Measurements from ENCODE around the gene LOXHD1.

LOXHD1 gene

GRCh38 chr18:46628206-46628605 is 28.8 kb downstream of the LOXHD1 start:
- Histone ChIP-seq H3K4me1 (ENCODE audit: control extremely low read depth in 1 of 4, control insufficient read depth in 4 of 4, insufficient read depth in 4 of 4, low read length in 3 of 4) (peaks cover 1 to 40% (median 11%) of the 10 kb centered on the region in 4 experiments), H3K36me3 (ENCODE audit: control insufficient read depth in 4 of 4, insufficient read depth in 4 of 4, low read length in 3 of 4) (no peaks in the 10 kb centered on the region), H3K27ac (ENCODE audit: insufficient read depth in 1 of 2, low read depth in 1 of 2, low read length in 2 of 2, poor library complexity in 1 of 2, severe bottlenecking in 2 of 2) (no peak overlapping the region), H3K4me3 (ENCODE audit: control insufficient read depth in 1 of 7, extremely low read depth in 1 of 7, insufficient read depth in 4 of 7, low read depth in 2 of 7, low read length in 6 of 7) (no peak overlapping the region), H3K9me3 (ENCODE audit: control extremely low read depth in 1 of 5, control insufficient read depth in 4 of 5, insufficient read depth in 2 of 5, low read depth in 1 of 5, low read length in 4 of 5) (no peaks in the 10 kb centered on the region), H3K27me3 (replicated peaks in 2 of 5; ENCODE audit: control insufficient read depth in 4 of 5, insufficient read depth in 5 of 5, low read length in 4 of 5) (no peaks in the 10 kb centered on the region)
- ChIA-PET CTCF (interaction anchor here (0.7 to 1.8 kb wide), 3 partner anchors 15 to 30 kb away, joined by 3 to 4 read pairs (median 3); no protein-coding TSS in a partner anchor), POLR2A (no interaction called here)
- no peak for DNase-seq
- WGBS (ENCODE audit: insufficient coverage), result 100% methylated on average over 4 of the region's 5 CpGs

- Histone ChIP-seq H3K36me3 (ENCODE audit: control insufficient read depth in 4 of 4, insufficient read depth in 4 of 4, low read length in 3 of 4) (no peaks in the 10 kb centered on the region), H3K9me3 (ENCODE audit: control extremely low read depth in 1 of 5, control insufficient read depth in 4 of 5, insufficient read depth in 2 of 5, low read depth in 1 of 5, low read length in 4 of 5) (no peaks in the 10 kb centered on the region), H3K27me3 (replicated peaks in 2 of 5; ENCODE audit: control insufficient read depth in 4 of 5, insufficient read depth in 5 of 5, low read length in 4 of 5) (no peaks in the 10 kb centered on the region), H3K4me1 (ENCODE audit: control extremely low read depth in 1 of 4, control insufficient read depth in 4 of 4, insufficient read depth in 4 of 4, low read length in 3 of 4) (peaks cover 5 to 49% (median 17%) of the 10 kb centered on the region in 4 experiments), H3K4me3 (ENCODE audit: control insufficient read depth in 1 of 7, extremely low read depth in 1 of 7, insufficient read depth in 4 of 7, low read depth in 2 of 7, low read length in 6 of 7) (no peak overlapping the region), H3K27ac (ENCODE audit: insufficient read depth in 1 of 2, low read depth in 1 of 2, low read length in 2 of 2, poor library complexity in 1 of 2, severe bottlenecking in 2 of 2) (no peak overlapping the region)
- CTCF ChIA-PET, result interaction anchor here (1.1 kb wide), 1 partner anchor 346 kb away, joined by 3 read pairs; no protein-coding TSS in a partner anchor
- POLR2A ChIA-PET, result no interaction called here
- DNase-seq, result no peak
- 100% methylated on average over 1 of the region's 2 CpGs for WGBS (ENCODE audit: insufficient coverage)
These were observed 29.9 kb downstream of the LOXHD1 start for GRCh38 chr18:46627136-46627535.

DNA sequence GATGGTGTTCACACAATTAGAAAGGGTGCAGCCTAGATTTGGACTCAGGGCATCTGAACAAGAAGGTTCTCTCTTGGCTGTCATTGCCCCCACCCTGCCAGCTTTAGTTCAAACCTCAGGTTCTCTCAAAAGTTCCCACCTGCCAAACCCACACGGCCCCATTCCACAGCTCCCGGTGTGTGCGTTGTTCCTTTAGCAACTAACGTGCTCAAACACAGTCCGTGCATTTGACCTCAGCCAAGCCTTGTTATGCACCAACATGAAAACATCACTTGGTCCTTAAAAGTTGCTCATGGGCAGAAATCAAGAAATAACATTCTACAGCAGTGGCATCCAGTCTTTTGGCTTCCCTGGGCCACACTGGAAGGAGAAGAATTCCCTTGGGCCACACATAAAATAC is 32.0 kb downstream of the LOXHD1 start:
- ChIA-PET POLR2A (no interaction called here), CTCF (interaction anchor here (1.2 to 4.9 kb wide), 3 partner anchors 33 to 343 kb away, joined by 3 to 33 read pairs (median 21); no protein-coding TSS in a partner anchor)
- no peaks in the 10 kb centered on the region for H3K9me3 ChIP-seq (ENCODE audit: control extremely low read depth in 1 of 5, control insufficient read depth in 4 of 5, insufficient read depth in 2 of 5, low read depth in 1 of 5, low read length in 4 of 5)
- H3K36me3 ChIP-seq (ENCODE audit: control insufficient read depth in 4 of 4, insufficient read depth in 4 of 4, low read length in 3 of 4), result no peaks in the 10 kb centered on the region
- H3K27me3 ChIP-seq (replicated peaks in 2 of 5; ENCODE audit: control insufficient read depth in 4 of 5, insufficient read depth in 5 of 5, low read length in 4 of 5), result no peaks in the 10 kb centered on the region
- no peak overlapping the region for H3K27ac ChIP-seq (ENCODE audit: insufficient read depth in 1 of 2, low read depth in 1 of 2, low read length in 2 of 2, poor library complexity in 1 of 2, severe bottlenecking in 2 of 2)
- no peak overlapping the region for H3K4me3 ChIP-seq (ENCODE audit: control insufficient read depth in 1 of 7, extremely low read depth in 1 of 7, insufficient read depth in 4 of 7, low read depth in 2 of 7, low read length in 6 of 7)
- peaks cover 5 to 53% (median 21%) of the 10 kb centered on the region in 4 experiments for H3K4me1 ChIP-seq (ENCODE audit: control extremely low read depth in 1 of 4, control insufficient read depth in 4 of 4, insufficient read depth in 4 of 4, low read length in 3 of 4)
- DNase-seq, result no peak
- 96% methylated on average over 4 of the region's 5 CpGs for WGBS (ENCODE audit: insufficient coverage)

DNA sequence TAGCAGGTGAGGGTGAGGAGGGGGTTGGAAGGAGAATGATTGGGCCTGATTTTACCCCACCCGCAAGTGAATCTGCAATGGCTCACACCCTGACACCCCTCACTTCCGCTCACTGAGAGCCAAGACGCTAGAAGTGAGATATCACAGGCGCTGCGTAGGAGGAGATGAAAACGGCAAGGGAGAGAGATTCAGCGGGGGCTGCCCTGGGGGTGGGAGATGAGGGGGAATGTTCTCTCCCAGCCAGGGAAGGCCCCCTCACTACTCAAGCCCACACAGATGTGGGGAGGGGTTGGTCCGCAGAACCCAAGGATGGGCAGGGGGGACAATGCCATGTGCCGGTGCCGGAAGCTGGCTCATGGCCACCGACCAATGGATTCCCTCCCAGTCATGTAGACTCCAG is 32.9 kb downstream of the LOXHD1 start:
- Histone ChIP-seq H3K4me1 (ENCODE audit: control extremely low read depth in 1 of 4, control insufficient read depth in 4 of 4, insufficient read depth in 4 of 4, low read length in 3 of 4) (peaks cover 5 to 44% (median 21%) of the 10 kb centered on the region in 4 experiments), H3K4me3 (ENCODE audit: control insufficient read depth in 1 of 7, extremely low read depth in 1 of 7, insufficient read depth in 4 of 7, low read depth in 2 of 7, low read length in 6 of 7) (no peak overlapping the region), H3K27me3 (replicated peaks in 2 of 5; ENCODE audit: control insufficient read depth in 4 of 5, insufficient read depth in 5 of 5, low read length in 4 of 5) (no peaks in the 10 kb centered on the region), H3K36me3 (ENCODE audit: control insufficient read depth in 4 of 4, insufficient read depth in 4 of 4, low read length in 3 of 4) (no peaks in the 10 kb centered on the region), H3K27ac (ENCODE audit: insufficient read depth in 1 of 2, low read depth in 1 of 2, low read length in 2 of 2, poor library complexity in 1 of 2, severe bottlenecking in 2 of 2) (no peak overlapping the region), H3K9me3 (ENCODE audit: control extremely low read depth in 1 of 5, control insufficient read depth in 4 of 5, insufficient read depth in 2 of 5, low read depth in 1 of 5, low read length in 4 of 5) (no peaks in the 10 kb centered on the region)
- ChIA-PET CTCF (interaction anchor here (0.9 to 4.9 kb wide), 7 partner anchors 34 to 451 kb away, joined by 3 to 33 read pairs (median 5); a partner anchor contains a TSS), POLR2A (interaction anchor here (1.2 kb wide), 1 partner anchor 30 kb away, joined by 3 read pairs; no protein-coding TSS in a partner anchor)
- WGBS (ENCODE audit: insufficient coverage), result 97% methylated on average over 4 of the region's 11 CpGs
- no peak for DNase-seq

- H3K27ac ChIP-seq (ENCODE audit: insufficient read depth in 1 of 2, low read depth in 1 of 2, low read length in 2 of 2, poor library complexity in 1 of 2, severe bottlenecking in 2 of 2), result no peak overlapping the region
- no peaks in the 10 kb centered on the region for H3K9me3 ChIP-seq (ENCODE audit: control extremely low read depth in 1 of 5, control insufficient read depth in 4 of 5, insufficient read depth in 2 of 5, low read depth in 1 of 5, low read length in 4 of 5)
- H3K27me3 ChIP-seq (replicated peaks in 2 of 5; ENCODE audit: control insufficient read depth in 4 of 5, insufficient read depth in 5 of 5, low read length in 4 of 5), result no peaks in the 10 kb centered on the region
- WGBS (ENCODE audit: insufficient coverage), result 14% methylated on average over 6 of the region's 10 CpGs
- POLR2A ChIA-PET, result interaction anchor here (1.2 kb wide), 1 partner anchor 29 kb away, joined by 3 read pairs; no protein-coding TSS in a partner anchor
- H3K4me1 ChIP-seq (ENCODE audit: control extremely low read depth in 1 of 4, control insufficient read depth in 4 of 4, insufficient read depth in 4 of 4, low read length in 3 of 4), result peaks cover 5 to 42% (median 21%) of the 10 kb centered on the region in 4 experiments
- peak overlapping the region in 2 of 7 experiments; percentile 11 to 27 for H3K4me3 ChIP-seq (ENCODE audit: control insufficient read depth in 1 of 7, extremely low read depth in 1 of 7, insufficient read depth in 4 of 7, low read depth in 2 of 7, low read length in 6 of 7)
- CTCF ChIA-PET, result interaction anchor here (0.5 to 4.9 kb wide), 11 partner anchors 15 to 474 kb away, joined by 3 to 33 read pairs (median 5); a partner anchor contains a TSS
- no peaks in the 10 kb centered on the region for H3K36me3 ChIP-seq (ENCODE audit: control insufficient read depth in 4 of 4, insufficient read depth in 4 of 4, low read length in 3 of 4)
- peak in 2 of 3 donors; percentile 68 to 80 for DNase-seq
These were observed 33.5 kb downstream of the LOXHD1 start for GRCh38 chr18:46623541-46623940.

GRCh38 chr18:46622999-46623398 is 34.0 kb downstream of the LOXHD1 start:
- POLR2A ChIA-PET, result interaction anchor here (1.2 kb wide), 1 partner anchor 28 kb away, joined by 3 read pairs; no protein-coding TSS in a partner anchor

DNA sequence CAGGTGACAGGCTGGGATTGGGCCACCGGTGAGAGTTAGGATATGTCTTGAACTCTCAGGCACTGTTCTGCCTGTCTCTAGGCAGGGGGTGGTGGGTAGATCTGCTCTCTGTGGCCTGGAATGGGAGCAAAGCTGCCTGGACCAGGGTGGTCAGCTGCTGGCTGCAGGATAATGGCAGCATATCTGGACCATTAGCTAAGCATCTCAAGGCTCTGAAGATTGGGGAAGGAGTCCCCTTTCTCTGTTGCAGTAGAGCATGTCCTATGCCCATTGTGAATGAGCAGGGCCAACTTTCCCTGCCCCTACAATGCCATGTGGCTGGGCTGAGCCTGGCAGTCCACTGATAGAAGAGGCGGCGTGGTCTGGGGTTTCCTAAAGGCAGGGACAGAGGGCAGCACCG is 34.6 kb downstream of the LOXHD1 start:
- Histone ChIP-seq H3K9me3 (ENCODE audit: control extremely low read depth in 1 of 5, control insufficient read depth in 4 of 5, insufficient read depth in 2 of 5, low read depth in 1 of 5, low read length in 4 of 5) (no peaks in the 10 kb centered on the region), H3K4me1 (ENCODE audit: control extremely low read depth in 1 of 4, control insufficient read depth in 4 of 4, insufficient read depth in 4 of 4, low read length in 3 of 4) (peaks cover 5 to 42% (median 21%) of the 10 kb centered on the region in 4 experiments), H3K36me3 (ENCODE audit: control insufficient read depth in 4 of 4, insufficient read depth in 4 of 4, low read length in 3 of 4) (no peaks in the 10 kb centered on the region), H3K4me3 (ENCODE audit: control insufficient read depth in 1 of 7, extremely low read depth in 1 of 7, insufficient read depth in 4 of 7, low read depth in 2 of 7, low read length in 6 of 7) (no peak overlapping the region), H3K27me3 (replicated peaks in 2 of 5; ENCODE audit: control insufficient read depth in 4 of 5, insufficient read depth in 5 of 5, low read length in 4 of 5) (no peaks in the 10 kb centered on the region), H3K27ac (ENCODE audit: insufficient read depth in 1 of 2, low read depth in 1 of 2, low read length in 2 of 2, poor library complexity in 1 of 2, severe bottlenecking in 2 of 2) (no peak overlapping the region)
- peak in 1 of 3 donors; percentile 4 for DNase-seq
- 94% methylated on average over 4 of the region's 4 CpGs for WGBS (ENCODE audit: insufficient coverage)
- POLR2A ChIA-PET, result no interaction called here
- CTCF ChIA-PET, result interaction anchor here (0.9 to 4.9 kb wide), 10 partner anchors 14 to 473 kb away, joined by 3 to 33 read pairs (median 5); a partner anchor contains a TSS

More at GRCh38 chr18:46622999-46623398, 34.0 kb downstream of the LOXHD1 start:
- DNase-seq, result peak; percentile 25 to 41 (median 40)
- Histone ChIP-seq H3K27ac (ENCODE audit: insufficient read depth in 1 of 2, low read depth in 1 of 2, low read length in 2 of 2, poor library complexity in 1 of 2, severe bottlenecking in 2 of 2) (no peak overlapping the region), H3K36me3 (ENCODE audit: control insufficient read depth in 4 of 4, insufficient read depth in 4 of 4, low read length in 3 of 4) (no peaks in the 10 kb centered on the region), H3K9me3 (ENCODE audit: control extremely low read depth in 1 of 5, control insufficient read depth in 4 of 5, insufficient read depth in 2 of 5, low read depth in 1 of 5, low read length in 4 of 5) (no peaks in the 10 kb centered on the region), H3K4me3 (ENCODE audit: control insufficient read depth in 1 of 7, extremely low read depth in 1 of 7, insufficient read depth in 4 of 7, low read depth in 2 of 7, low read length in 6 of 7) (no peak overlapping the region), H3K27me3 (replicated peaks in 2 of 5; ENCODE audit: control insufficient read depth in 4 of 5, insufficient read depth in 5 of 5, low read length in 4 of 5) (no peaks in the 10 kb centered on the region), H3K4me1 (ENCODE audit: control extremely low read depth in 1 of 4, control insufficient read depth in 4 of 4, insufficient read depth in 4 of 4, low read length in 3 of 4) (peaks cover 5 to 42% (median 21%) of the 10 kb centered on the region in 4 experiments)
- 92% methylated on average over 2 of the region's 3 CpGs for WGBS (ENCODE audit: insufficient coverage)
- CTCF ChIA-PET, result interaction anchor here (0.5 to 4.9 kb wide), 11 partner anchors 15 to 474 kb away, joined by 3 to 33 read pairs (median 5); a partner anchor contains a TSS
